Measurements from ENCODE around the gene ABCB1. TPM values are rescaled to one million over a fixed set of nuclear protein-coding genes. Genes with fewer than 3 reads are reported as not detected.

ABCB1 gene
- 0.08 to 0.22 TPM (median 0.15 TPM) in 4 of 5 replicates, not detected in the other for total RNA-seq (2022; extraction: Qiagen RNA extraction)

DNA sequence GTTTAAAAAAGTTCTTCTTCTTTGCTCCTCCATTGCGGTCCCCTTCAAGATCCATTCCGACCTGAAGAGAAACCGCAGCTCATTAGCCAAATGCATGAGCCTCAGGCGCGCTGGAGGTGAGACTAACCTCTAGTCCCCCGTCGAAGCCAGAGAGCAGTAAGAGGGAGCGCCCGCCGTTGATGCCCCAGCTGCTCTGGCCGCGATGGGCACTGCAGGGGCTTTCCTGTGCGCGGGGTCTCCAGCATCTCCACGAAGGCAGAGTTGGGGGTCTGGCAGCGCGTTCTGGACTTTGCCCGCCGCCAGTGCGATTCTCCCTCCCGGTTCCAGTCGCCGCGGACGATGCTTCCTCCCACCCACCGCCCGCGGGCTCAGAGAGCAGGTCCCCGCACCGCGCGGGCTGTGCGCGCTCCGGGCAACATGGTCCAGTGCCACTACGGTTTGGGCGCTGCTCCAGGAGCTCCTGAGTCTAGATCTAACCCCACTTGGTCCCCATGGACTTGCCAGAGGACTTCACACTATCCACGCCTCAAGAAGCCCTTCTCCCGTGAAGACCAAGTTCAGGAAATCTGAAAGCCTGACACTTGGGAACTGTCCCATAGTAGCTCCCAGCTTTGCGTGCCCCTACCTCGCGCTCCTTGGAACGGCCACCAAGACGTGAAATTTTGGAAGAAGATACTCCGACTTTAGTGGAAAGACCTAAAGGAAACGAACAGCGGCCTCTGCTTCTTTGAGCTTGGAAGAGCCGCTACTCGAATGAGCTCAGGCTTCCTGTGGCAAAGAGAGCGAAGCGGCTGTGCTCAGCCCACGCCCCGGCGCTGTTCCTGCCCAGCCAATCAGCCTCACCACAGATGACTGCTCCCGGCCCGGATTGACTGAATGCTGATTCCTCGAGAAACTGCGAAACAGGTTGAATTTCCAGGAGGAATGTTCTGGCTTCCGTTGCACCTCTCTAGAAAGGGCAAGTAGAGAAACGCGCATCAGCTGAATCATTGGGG, at the start of gene ABCB1:
ABCB1 (minus strand) TSS at position 755 of the 995 bp plus-strand sequence; CDS start at position 55, 700 bp downstream.

DNA sequence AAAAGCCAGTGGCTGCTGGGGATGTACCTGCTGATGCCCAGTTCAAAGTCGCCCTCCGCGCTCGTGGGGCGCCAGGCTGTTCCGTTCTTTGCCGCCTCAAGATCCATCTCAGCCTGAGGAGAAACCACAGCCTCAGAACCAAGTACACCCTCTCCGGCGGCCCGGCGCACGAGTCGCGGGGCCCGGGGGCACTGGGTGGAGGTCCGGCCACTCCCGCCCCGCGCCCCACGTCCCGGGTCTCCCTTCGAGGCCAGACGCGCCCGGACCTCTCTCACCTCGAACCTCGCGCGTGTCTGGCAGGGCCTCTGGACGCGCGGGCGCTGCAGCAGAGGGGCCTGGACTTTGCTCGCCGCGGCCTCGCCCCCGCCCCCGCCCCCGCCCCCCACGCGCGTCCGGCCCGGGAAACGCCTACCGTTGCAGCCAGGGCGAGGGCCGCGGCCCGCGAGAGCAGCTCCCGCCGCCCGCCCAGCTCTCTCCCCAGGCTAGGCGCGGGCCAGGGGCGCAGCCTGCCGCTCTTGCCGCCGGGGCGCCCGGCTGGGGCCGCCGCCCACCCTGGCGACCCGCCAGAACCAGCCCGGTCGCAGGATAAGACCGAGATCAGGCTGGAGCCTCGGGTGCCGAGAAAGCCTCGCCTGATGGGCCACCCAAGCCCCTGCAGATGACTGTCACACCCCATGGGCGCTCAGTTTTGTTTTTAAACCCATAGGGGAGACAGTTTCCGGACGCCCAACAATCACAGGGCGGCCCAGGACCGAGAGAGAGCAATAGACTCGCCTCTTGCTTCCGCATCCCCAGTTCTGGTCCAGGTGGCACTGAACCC, 125.1 kb downstream of the ABCB1 start, which contains the start of gene ABCB4:
ABCB4 (minus strand) TSS at position 322 of the 820 bp plus-strand sequence; CDS start at position 107, 215 bp downstream.

Other genes with a start within 250 kb of the ABCB1 start
- gene ABCB4, start 125.2 kb downstream of the ABCB1 start, total RNA-seq (2022; extraction: Qiagen RNA extraction) = 0.10 TPM in 1 of 5 replicates, not detected in the others
- 0.03 TPM in 1 of 5 replicates, not detected in the others for gene RUNDC3B, start 27.5 kb upstream of the ABCB1 start, total RNA-seq (2022; extraction: Qiagen RNA extraction)

Data from A549 treated with AZD2906 at 1 μM for 4 hours (cell line).